ENCODE measurements around the gene TEX30.

TEX30 gene

GRCh38 chr13:102773441-102774213, at the start of gene TEX30:
TSS of gene TEX30 (minus strand) at chr13:102773786. CDS start at chr13:102770026, 3,760 bp downstream.
- peak within 1 kb of the TSS; percentile 74 to 79 for H3K4me3 ChIP-seq
- H3K4me1 ChIP-seq, result peaks cover 0 to 11% (median 4%) of the 10 kb centered on the region in 4 donors
- TF ChIP-seq, protein P1, sequence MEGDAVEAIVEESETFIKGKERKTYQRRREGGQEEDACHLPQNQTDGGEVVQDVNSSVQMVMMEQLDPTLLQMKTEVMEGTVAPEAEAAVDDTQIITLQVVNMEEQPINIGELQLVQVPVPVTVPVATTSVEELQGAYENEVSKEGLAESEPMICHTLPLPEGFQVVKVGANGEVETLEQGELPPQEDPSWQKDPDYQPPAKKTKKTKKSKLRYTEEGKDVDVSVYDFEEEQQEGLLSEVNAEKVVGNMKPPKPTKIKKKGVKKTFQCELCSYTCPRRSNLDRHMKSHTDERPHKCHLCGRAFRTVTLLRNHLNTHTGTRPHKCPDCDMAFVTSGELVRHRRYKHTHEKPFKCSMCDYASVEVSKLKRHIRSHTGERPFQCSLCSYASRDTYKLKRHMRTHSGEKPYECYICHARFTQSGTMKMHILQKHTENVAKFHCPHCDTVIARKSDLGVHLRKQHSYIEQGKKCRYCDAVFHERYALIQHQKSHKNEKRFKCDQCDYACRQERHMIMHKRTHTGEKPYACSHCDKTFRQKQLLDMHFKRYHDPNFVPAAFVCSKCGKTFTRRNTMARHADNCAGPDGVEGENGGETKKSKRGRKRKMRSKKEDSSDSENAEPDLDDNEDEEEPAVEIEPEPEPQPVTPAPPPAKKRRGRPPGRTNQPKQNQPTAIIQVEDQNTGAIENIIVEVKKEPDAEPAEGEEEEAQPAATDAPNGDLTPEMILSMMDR (IDR thresholded peaks at IDR 0.05), result peak in 1 of 2 experiments; percentile 17
- no peaks in the 10 kb centered on the region for H3K27me3 ChIP-seq
- H3K27ac ChIP-seq, result peak within 1 kb of the TSS; percentile 82 to 90
- H3K36me3 ChIP-seq, result no peaks in the 10 kb centered on the region
- peak; percentile 68 to 91 for DNase-seq
- no peaks in the 10 kb centered on the region for H3K9me3 ChIP-seq
- intact Hi-C loops (cut with DNase I; ENCODE audit: low total_unique reads), result no loop called here

GRCh38 chr13:102817907-102818306, 44.3 kb upstream of the TEX30 start:
- no peak for DNase-seq
- no peak overlapping the region for H3K4me3 ChIP-seq

DNA sequence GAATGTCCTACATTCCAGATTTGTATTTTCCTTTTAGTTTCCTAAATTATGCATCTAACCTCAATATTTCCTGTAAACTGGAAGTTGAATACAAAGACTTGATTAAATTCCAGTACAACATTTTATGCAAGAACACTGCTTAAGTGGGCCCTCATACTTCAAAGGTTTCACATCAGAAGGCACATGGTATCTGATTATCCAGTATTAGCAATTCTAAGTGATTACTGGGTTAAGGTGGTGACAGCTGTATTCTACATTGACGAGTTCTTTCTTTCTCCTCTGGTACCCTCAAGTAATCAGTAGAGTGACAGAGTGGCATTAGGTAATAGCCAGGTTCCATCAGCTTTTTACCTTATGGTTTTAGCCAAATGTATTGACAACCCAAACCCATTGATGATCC, 43.7 kb upstream of the TEX30 start:
- intact Hi-C loops (cut with DNase I; ENCODE audit: low total_unique reads), result no loop called here
- DNase-seq, result no peak
- H3K4me3 ChIP-seq, result no peak overlapping the region
- H3K4me1 ChIP-seq, result peaks cover 0 to 13% (median 3%) of the 10 kb centered on the region in 4 donors
- no peaks in the 10 kb centered on the region for H3K27me3 ChIP-seq
- H3K27ac ChIP-seq, result no peak overlapping the region
- TF ChIP-seq, protein P1 (IDR thresholded peaks at IDR 0.05), result no peak
- H3K36me3 ChIP-seq, result peaks cover 17 to 35% (median 28%) of the 10 kb centered on the region in 3 donors
- no peaks in the 10 kb centered on the region for H3K9me3 ChIP-seq

More at GRCh38 chr13:102817907-102818306, 44.3 kb upstream of the TEX30 start:
- TF ChIP-seq, protein P1 (IDR thresholded peaks at IDR 0.05), result no peak
- intact Hi-C loops (cut with DNase I; ENCODE audit: low total_unique reads), result no loop called here
- Histone ChIP-seq H3K4me1 (peaks cover 0 to 8% (median 2%) of the 10 kb centered on the region in 4 donors), H3K27me3 (no peaks in the 10 kb centered on the region), H3K36me3 (peaks cover 23 to 42% (median 35%) of the 10 kb centered on the region in 3 donors), H3K27ac (no peak overlapping the region), H3K9me3 (no peaks in the 10 kb centered on the region)

DNA sequence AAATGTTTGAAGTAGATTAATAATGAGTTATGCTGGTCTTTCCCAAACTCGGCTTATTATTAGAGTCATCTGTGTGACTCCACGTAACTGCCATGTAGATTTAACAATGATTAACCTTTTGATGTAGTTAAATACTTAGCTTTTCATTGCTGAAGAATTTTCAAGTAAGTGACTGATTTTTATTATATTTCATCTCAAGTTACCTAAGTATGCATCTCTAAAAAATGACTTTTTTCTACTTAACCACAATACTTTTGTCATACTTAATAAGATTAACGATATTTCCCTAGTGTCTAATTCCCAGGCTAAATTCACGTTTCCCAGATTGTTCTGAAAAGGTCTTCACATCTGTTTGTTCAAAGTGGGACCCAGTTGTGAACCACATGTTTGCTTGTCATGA, 43.1 kb upstream of the TEX30 start:
- H3K27ac ChIP-seq, result no peak overlapping the region
- H3K4me3 ChIP-seq, result no peak overlapping the region
- H3K4me1 ChIP-seq, result peaks cover 0 to 13% (median 3%) of the 10 kb centered on the region in 4 donors
- H3K27me3 ChIP-seq, result no peaks in the 10 kb centered on the region
- TF ChIP-seq, protein P1 (IDR thresholded peaks at IDR 0.05), result no peak
- peaks cover 11 to 30% (median 23%) of the 10 kb centered on the region in 3 donors for H3K36me3 ChIP-seq
- DNase-seq, result no peak
- intact Hi-C loops (cut with DNase I; ENCODE audit: low total_unique reads), result no loop called here
- no peaks in the 10 kb centered on the region for H3K9me3 ChIP-seq

GRCh38 chr13:102815788-102816187, 42.2 kb upstream of the TEX30 start:
- no peak for DNase-seq
- H3K36me3 ChIP-seq, result peaks cover 14 to 28% (median 21%) of the 10 kb centered on the region in 3 donors
- no peaks in the 10 kb centered on the region for H3K27me3 ChIP-seq
- intact Hi-C loops (cut with DNase I; ENCODE audit: low total_unique reads), result no loop called here
- H3K4me3 ChIP-seq, result no peak overlapping the region
- H3K9me3 ChIP-seq, result peaks cover 0 to 8% (median 0%) of the 10 kb centered on the region in 3 donors
- H3K4me1 ChIP-seq, result peaks cover 0 to 13% (median 3%) of the 10 kb centered on the region in 4 donors
- H3K27ac ChIP-seq, result no peak overlapping the region
- TF ChIP-seq, protein P1 (IDR thresholded peaks at IDR 0.05), result no peak
